ENCODE data around the gene RAB3GAP1. TPM values are rescaled to one million over a fixed set of nuclear protein-coding genes. Genes with fewer than 3 reads are reported as not detected.
"Not testable (repeated sequence)": the region's sequence is repeated elsewhere in the genome, so short reads cannot be mapped to it uniquely, and the experiment has no call there.

Gene RAB3GAP1
- total RNA-seq, result 10 to 100 TPM; 52.3 to 62.2 TPM
- long read RNA-seq, donor 1, full-length matches to known transcripts, result 5 of 12 reads
- long read RNA-seq, donor 1, partial matches to known transcripts, result 3 of 12 reads
- long read RNA-seq, donor 1, other reads (novel, unspliced or antisense), result 4 of 12 reads
- long read RNA-seq, donor 2, full-length matches to known transcripts, result 1 of 20 reads
- long read RNA-seq, donor 2, partial matches to known transcripts, result 18 of 20 reads
- long read RNA-seq, donor 2, other reads (novel, unspliced or antisense), result 1 of 20 reads

GRCh38 chr2:135052042-135052876 is at the start of gene RAB3GAP1:
Gene RAB3GAP1, plus strand, starts transcription at chr2:135052292. Its CDS starts 16 bp downstream, at chr2:135052308.
- intact Hi-C loops (cut with DNase I), result no loop called here
- peak; percentile 94 for DNase-seq (ENCODE audit: low spot score)

- no peak for DNase-seq (ENCODE audit: low spot score)
- intact Hi-C loops (cut with DNase I), result loop anchor here (10.0 kb wide), 1 partner anchor 712 kb away; no protein-coding TSS in a partner anchor
Observed at GRCh38 chr2:135002836-135003235, 49.3 kb upstream of the RAB3GAP1 start.

DNA sequence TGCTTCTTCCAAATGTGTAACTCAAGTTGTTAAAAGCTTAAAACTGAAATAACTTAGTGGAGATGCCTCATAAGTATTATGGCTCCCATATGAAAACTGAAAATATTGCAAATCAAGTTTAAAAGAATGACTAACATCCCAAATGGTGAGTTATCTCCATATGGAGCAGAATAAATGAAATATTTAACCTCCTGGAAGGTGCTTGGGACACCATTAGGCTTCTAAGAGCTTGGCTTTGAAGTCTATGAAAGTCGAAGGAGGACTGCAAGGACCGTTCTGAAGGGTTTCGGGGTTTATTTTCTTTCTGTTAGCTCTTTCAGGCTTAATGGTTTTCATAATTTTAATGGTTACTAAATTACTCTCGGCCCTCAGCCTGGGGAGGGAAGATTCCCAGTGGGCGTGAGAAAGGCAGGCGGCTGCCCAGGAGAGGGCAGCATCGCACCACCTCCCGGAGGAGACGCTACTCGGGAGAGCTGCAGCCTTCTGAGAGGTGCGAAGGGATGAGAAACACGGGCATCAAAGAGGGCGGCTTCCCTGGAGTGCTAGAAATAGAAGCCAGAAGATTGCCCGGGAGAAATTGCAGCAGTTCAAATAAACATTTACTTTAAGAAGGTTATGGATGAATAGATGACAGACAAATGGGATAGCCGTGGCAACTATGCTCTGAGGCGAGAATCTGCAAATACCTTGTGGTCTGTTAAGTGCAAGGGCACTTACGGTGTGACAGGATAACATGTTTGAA is 47.9 kb upstream of the RAB3GAP1 start:
- intact Hi-C loops (cut with DNase I), result loop anchor here (10.0 kb wide), 1 partner anchor 711 kb away; no protein-coding TSS in a partner anchor

DNA sequence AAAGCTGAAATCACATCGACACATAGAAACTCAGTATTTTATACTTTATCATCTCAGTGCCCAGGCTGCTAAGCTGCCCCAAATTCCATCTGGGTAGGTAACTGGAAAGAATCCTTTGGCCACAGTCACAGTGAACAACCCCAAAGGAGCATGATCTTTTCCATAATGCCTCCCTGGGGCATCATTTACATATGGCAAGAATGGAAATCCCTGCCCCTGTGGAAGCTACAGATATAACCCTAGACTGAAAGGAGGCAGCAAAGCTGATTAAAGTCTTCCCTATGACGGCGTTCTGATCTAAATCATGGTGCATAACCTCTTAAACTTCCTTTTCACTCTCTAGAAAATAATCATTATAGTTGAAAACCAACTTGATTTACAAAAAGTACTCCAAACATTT is 46.3 kb upstream of the RAB3GAP1 start:
- DNase-seq (ENCODE audit: low spot score), result no peak
- intact Hi-C loops (cut with DNase I), result loop anchor here (10.0 kb wide), 1 partner anchor 709 kb away; no protein-coding TSS in a partner anchor

More for the DNA sequence above, 47.9 kb upstream of the RAB3GAP1 start:
- peak; percentile 91 for DNase-seq (ENCODE audit: low spot score)

DNA sequence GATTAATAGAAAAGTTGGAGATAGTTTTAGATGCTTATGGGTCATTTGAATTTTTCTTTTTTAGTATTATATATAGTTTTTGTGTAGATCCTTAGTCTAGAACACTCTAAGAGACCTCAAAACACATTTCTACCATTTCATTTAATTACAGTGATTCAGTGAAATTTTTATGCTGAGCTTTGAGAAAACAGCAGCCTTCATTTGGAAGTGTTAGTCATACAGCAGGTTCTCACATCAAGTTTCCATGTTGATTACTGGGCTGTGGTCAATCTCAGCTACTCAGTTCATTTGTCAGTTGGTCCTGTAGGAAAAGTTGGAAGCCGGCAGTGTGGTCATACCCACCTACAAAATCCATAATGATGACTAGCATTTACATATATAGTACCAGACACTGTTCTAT is 42.8 kb upstream of the RAB3GAP1 start:
- no peak for DNase-seq (ENCODE audit: low spot score)
- intact Hi-C loops (cut with DNase I), result loop anchor here (10.0 kb wide), 1 partner anchor 705 kb away; no protein-coding TSS in a partner anchor

DNA sequence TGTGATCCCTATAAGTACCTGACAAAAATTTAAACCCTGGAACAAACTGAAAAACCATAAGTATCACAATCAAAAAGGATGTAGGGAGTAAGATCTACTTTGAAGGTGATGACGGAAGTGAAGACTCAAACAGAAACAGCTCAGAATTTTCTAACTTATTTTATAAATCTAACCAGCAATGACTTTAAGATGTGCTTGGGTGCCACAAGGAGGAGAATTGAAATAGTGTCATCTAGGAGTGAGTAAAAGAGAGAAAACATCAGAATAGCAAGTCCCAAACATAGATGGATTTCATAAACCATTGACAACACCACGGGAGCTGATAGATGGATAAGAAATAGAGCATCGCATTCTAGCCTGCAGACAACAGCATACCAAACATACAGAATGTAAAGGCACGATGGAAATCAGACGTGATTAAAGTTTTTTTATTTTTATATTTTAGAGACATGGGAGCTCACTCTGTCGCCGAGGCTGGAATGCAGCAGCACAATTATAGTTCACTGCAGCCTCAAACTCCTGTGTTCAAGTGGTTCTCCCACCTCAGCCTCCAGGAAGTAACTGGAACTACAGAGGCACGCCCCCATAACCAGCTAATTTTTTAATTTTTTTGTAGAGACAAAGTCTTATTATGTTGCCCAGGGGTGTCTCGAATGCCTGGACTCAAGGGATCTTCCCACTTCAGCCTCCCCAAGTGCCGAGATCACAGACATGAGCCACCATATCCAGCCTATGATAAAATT is 41.7 kb upstream of the RAB3GAP1 start:
- DNase-seq (ENCODE audit: low spot score), result no peak
- intact Hi-C loops (cut with DNase I), result no loop called here

DNA sequence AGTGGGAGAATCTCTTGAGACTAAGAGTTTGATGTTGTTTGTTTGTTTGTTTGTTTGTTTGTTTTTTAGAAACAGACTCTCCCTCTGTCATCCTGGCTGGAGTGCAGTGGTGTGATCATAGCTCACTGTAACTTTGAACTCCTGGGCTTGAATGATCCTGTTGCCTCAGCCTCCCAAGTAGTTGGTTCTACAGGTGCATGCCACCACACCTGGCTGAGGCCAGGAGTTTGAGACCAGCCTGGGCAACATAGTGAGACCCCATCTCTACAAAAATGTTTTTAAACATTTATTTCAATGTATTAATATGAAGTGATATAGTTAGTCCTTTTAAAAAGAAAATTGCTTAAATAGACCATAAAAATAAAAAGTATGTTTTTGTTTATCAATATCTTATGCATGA is 40.5 kb upstream of the RAB3GAP1 start:
- intact Hi-C loops (cut with DNase I), result no loop called here
- no peak for DNase-seq (ENCODE audit: low spot score)

DNA sequence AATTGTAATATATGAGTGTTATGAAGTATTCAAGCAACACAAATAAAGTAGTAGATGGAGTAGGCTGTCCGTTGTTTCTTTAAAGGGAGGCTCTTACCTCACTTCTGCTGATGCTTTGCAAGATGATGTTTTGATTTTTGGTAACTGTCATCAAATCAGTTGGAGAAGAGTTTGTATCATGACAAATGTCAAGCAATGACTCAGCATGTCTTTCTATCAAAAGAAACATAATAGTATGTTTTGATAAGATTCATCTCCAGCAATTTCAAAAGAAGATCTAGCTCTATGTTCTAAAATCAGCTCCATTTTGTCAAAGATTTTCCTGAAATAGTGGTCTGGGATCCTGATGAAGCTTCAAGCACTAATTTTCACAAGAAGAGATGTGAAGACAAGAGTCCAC is 30.5 kb upstream of the RAB3GAP1 start:
- intact Hi-C loops (cut with DNase I), result no loop called here
- DNase-seq (ENCODE audit: low spot score), result no peak

DNA sequence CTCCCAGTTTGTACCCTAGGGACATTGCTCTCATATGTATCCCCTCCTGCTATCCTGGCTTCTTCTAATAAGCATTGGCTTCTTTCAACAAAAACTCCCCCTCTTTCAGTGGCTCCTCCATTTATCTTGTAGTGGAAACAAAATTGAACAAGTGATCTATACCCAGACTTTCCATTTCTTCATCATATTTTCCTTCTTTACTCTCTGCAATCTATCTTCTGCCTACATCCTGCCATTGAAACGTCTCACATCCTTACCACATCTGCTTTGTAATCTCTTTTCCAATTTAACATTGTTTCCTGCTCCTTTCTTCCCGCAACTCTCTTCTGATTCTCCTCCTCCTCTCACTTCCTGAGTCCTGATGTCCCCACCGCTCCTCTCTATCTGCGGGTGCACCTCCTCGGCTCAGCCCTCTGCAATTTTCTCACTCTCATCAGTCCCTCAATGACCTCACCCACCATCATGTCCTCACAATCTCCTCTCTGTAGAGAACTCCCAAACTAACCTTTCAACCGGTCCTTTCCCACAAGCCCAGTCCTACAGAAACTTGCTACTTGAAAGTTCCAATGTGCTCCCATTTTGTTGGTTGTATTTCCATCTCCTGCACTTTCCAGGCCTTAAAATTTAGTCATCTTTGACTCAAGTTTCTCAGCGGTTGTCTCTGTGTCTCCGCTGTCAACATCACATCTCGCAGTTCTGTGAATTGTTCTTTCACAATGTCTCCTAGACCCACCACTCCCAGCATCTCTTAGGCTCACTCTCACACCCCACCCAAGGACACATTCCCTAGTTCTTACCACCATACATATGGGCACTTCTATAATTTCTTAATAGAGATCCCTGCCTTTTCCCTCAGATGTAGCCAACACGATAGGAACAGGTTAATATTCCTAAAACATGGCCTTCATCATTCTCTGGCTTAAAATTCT is 28.9 kb upstream of the RAB3GAP1 start:
- intact Hi-C loops (cut with DNase I), result no loop called here
- no peak for DNase-seq (ENCODE audit: low spot score)

- intact Hi-C loops (cut with DNase I), result no loop called here
- no peak for DNase-seq (ENCODE audit: low spot score)
Observed at GRCh38 chr2:135023886-135024485, 28.1 kb upstream of the RAB3GAP1 start.

DNA sequence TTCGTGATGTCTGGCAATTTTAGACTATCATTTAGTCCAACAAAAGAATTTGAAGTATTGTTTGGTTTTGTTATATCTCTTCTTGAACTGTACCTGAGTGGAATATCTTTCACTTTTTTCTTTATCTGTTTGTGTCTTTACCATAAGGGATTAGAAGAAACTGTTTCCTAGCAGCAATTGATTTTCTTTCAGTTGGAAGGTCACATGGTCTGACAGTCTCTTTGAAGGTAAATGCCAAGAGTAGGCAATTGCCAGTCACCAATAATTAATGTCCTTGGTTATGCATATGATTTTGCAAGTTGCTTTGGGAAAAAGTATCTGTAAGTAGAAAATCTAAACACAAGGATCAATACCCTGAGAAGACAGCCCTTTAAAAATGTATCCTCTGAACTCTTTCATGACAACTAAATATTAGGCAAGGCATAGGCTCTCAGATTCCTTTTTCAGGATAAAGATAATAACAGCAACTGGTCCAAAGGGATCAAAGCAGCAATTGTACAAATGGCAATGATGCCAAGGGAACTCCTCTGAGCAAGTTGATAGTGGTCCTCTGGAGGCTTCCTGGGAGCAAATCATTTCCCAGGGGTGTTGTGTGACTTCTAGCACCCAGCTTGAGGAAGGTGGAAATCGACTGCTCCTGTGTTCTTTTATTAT is 22.5 kb upstream of the RAB3GAP1 start:
- intact Hi-C loops (cut with DNase I), result no loop called here

DNA sequence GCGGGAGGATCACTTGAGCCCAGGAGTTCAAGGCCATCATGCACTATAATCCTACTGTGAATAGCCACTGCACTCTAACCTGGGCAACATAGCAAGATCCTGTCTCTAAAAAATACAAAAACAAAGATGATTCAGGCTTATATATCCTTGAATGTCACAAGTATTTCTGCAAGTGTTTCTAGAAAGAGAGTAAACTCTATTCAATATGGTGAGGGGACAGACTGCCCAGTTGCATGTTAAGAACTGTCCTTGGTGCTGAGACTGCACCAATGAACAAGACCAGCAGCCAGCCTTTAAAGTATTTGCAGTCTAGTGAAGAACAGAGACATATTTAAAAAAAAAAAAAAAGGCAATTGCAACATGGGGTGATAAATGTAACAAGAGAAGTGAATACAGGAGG is 21.3 kb upstream of the RAB3GAP1 start:
- no peak for DNase-seq (ENCODE audit: low spot score)
- intact Hi-C loops (cut with DNase I), result no loop called here

More for the DNA sequence above, 22.5 kb upstream of the RAB3GAP1 start:
- no peak for DNase-seq (ENCODE audit: low spot score)

GRCh38 chr2:135033216-135033615 is 18.9 kb upstream of the RAB3GAP1 start:
- intact Hi-C loops (cut with DNase I); DNase-seq (ENCODE audit: low spot score): not testable (repeated sequence)

DNA sequence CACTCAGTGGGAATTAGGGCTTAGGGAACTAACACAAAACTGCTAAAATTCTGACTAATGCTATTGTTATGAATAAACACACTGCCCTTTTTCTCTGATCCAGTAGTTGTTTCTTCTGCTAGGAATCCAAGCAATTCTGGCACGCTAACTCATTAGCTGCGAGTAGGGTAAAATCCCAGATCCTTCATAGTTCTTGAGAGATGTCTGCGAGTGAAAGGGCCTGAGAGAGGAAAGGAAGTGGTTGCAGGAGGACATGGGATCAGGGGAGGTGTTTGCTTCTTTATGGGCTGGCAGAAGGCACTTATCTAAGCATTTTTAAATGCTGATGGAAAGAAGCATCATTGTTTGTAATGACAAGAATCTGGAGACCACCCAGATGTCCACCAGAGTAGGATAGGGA is 14.3 kb upstream of the RAB3GAP1 start:
- intact Hi-C loops (cut with DNase I), result no loop called here
- no peak for DNase-seq (ENCODE audit: low spot score)

GRCh38 chr2:135043345-135043744 is 8.7 kb upstream of the RAB3GAP1 start:
- no peak for DNase-seq (ENCODE audit: low spot score)
- intact Hi-C loops (cut with DNase I), result no loop called here

DNA sequence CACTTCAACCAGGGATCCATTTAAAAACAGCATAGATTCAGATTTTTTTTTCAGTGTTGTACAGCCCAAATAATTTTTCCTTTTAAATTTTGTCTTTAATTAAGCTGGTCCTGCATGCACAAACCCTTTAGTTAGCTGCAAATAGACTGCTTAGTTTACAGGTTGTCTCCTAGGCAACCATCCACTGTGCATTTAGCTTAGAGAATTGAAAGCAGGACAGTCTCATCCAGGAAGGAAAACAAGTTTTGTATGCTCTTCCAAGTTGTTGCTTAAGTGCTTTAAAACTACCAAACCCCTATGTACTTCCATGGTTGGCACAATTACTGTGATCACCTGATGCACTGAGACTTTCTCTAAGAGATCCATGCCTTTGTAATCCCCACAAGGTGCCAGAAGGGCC is 4.8 kb upstream of the RAB3GAP1 start, which contains the start of gene MAP3K19:
Gene MAP3K19, minus strand, starts transcription at position 148 of the 400 bp plus-strand sequence. CDS start 22,800 bp downstream, outside the sequence.
- intact Hi-C loops (cut with DNase I), result no loop called here
- DNase-seq (ENCODE audit: low spot score), result no peak

- intact Hi-C loops (cut with DNase I), result no loop called here
- no peak for DNase-seq (ENCODE audit: low spot score)
Observed at GRCh38 chr2:135048122-135048521, 4.0 kb upstream of the RAB3GAP1 start.

Measured in posterior vena cava (tissue), 2 donors.